Measurements from ENCODE around the gene TLK1. TPM values are rescaled to one million over a fixed set of nuclear protein-coding genes. Genes with fewer than 3 reads are reported as not detected.

TLK1 gene
- total and polyA plus RNA-seq, 9 of the 15 experiments (the other 6 are each of a cell fraction or from before 2014, with no cell fraction given) = 20.2 to 101 (median 40.5) TPM

DNA sequence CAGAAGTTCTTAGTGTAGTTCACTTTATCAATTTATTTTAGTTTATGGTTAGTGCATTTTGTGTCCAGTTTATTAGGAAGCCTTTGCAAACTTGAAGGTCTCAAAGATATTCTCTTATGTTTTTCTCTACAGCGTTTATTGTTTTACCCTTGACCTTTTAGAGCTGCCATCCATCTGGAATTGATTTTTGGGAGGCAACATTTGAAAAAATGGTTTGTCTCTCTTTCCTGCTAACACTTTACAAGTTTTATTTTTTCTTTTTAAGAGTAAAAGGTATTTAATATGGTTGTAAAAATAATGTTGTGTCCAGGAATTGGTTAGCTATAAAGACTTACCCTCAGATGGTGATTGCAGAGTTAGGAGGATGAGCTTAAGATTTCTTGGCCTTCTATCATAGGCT lies 217.7 kb downstream of the TLK1 start:
- no peaks in the 10 kb centered on the region for H3K9me1 ChIP-seq (ENCODE audit: control insufficient read depth, insufficient read depth, low read length)
- ATAC-seq (no peak), DNase-seq (ENCODE audit: extremely low read depth in 1 of 4, low spot score in 3 of 4) (no peak), FAIRE-seq (no peak)
- H3K79me2 ChIP-seq (ENCODE audit: control insufficient read depth, insufficient read depth, low read length) = peaks cover 99% of the 10 kb centered on the region
- no peaks in the 10 kb centered on the region; a peak in 3 of 5 replicates for H3K4me1 ChIP-seq (replicated peaks in 1 of 2; ENCODE audit: control insufficient read depth in 2 of 2, insufficient read depth in 2 of 2, low read length in 2 of 2)
- in situ Hi-C loops (cut with MboI) (no loop called here), intact Hi-C loops (cut with micrococcal nuclease) (no loop called here)
- no peaks in the 10 kb centered on the region for H3K27me3 ChIP-seq (ENCODE audit: control insufficient read depth in 2 of 2, insufficient read depth in 2 of 2, low read length in 2 of 2)
- BruUV-seq (replicated peaks) = no TSS peak
- ChIA-PET CTCF (ENCODE audit: low intra/inter-chr PET ratio) (interaction anchor here (0.9 kb wide), 1 partner anchor 13 kb away, joined by 3 read pairs; no protein-coding TSS in a partner anchor), POLR2A (interaction anchor here (1.2 to 2.5 kb wide), 5 partner anchors 9 to 104 kb away, joined by 3 to 28 read pairs (median 5); partner anchors contain the start of gene GORASP2)
- no peaks in the 10 kb centered on the region; the same call in 1 of the 2 replicates for H3K9me3 ChIP-seq (replicated peaks; ENCODE audit: control insufficient read depth, insufficient read depth, low read depth, low read length)
- no peak overlapping the region for H3K27ac ChIP-seq (ENCODE audit: extremely low read depth, low read depth, low read length)
- H3K4me2 ChIP-seq (ENCODE audit: insufficient read depth, low read length) = no peak overlapping the region
- no peak overlapping the region for H2AFZ ChIP-seq (ENCODE audit: low read depth, low read length)
- 93% methylated on average over 1 of the region's 1 CpG for WGBS (ENCODE audit: insufficient coverage, low coverage, missing lambda C conversion rate)
- no peak for TF ChIP-seq RBM34 (IDR thresholded peaks at IDR 0.05; ENCODE audit: borderline replicate concordance, insufficient read depth, low read length)
- no peak for TF ChIP-seq TFAM (CRISPR knock-in tag; conservative IDR thresholded peaks at IDR 0.05)
- TF ChIP-seq JUNB (CRISPR knock-in tag; conservative IDR thresholded peaks at IDR 0.05) = no peak
- TF ChIP-seq, protein P1, sequence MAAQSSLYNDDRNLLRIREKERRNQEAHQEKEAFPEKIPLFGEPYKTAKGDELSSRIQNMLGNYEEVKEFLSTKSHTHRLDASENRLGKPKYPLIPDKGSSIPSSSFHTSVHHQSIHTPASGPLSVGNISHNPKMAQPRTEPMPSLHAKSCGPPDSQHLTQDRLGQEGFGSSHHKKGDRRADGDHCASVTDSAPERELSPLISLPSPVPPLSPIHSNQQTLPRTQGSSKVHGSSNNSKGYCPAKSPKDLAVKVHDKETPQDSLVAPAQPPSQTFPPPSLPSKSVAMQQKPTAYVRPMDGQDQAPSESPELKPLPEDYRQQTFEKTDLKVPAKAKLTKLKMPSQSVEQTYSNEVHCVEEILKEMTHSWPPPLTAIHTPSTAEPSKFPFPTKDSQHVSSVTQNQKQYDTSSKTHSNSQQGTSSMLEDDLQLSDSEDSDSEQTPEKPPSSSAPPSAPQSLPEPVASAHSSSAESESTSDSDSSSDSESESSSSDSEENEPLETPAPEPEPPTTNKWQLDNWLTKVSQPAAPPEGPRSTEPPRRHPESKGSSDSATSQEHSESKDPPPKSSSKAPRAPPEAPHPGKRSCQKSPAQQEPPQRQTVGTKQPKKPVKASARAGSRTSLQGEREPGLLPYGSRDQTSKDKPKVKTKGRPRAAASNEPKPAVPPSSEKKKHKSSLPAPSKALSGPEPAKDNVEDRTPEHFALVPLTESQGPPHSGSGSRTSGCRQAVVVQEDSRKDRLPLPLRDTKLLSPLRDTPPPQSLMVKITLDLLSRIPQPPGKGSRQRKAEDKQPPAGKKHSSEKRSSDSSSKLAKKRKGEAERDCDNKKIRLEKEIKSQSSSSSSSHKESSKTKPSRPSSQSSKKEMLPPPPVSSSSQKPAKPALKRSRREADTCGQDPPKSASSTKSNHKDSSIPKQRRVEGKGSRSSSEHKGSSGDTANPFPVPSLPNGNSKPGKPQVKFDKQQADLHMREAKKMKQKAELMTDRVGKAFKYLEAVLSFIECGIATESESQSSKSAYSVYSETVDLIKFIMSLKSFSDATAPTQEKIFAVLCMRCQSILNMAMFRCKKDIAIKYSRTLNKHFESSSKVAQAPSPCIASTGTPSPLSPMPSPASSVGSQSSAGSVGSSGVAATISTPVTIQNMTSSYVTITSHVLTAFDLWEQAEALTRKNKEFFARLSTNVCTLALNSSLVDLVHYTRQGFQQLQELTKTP (IDR thresholded peaks at IDR 0.05; ENCODE audit: low read depth in 1 of 2, partially characterized antibody in 2 of 2) = no peak
- TF ChIP-seq NEUROD1 (IDR thresholded peaks at IDR 0.05; ENCODE audit: borderline replicate concordance, low read depth, low read length, partially characterized antibody) = no peak
- no peak overlapping the region for H3K4me3 ChIP-seq
- peaks cover 53% of the 10 kb centered on the region for H3K36me3 ChIP-seq (ENCODE audit: control insufficient read depth, insufficient read depth, low read length)
- no peak overlapping the region for H3K9ac ChIP-seq (ENCODE audit: insufficient read depth in 1 of 2, low read depth in 2 of 2, low read length in 2 of 2)
- H4K20me1 ChIP-seq (replicated peaks; ENCODE audit: control insufficient read depth, insufficient read depth, low read length) = peaks cover 15% of the 10 kb centered on the region; the same call in 1 of the 2 replicates

Measured in K562 (cell line).